Endothelial cell (in vitro differentiated cells): ENCODE results near the gene PARD3B. TPM values are rescaled to one million over a fixed set of nuclear protein-coding genes. Genes with fewer than 3 reads are reported as not detected.

Experiments used
- DNase-seq: peaks from one replicate; pipeline ENCODE4 v3.0.0; 2021; ENCODE audit warnings: low spot score
- H3K27ac Mint-ChIP-seq: one replicate; pipeline ENCODE4 v1.8.0; 2021; ENCODE audit warnings: mixed read lengths, inconsistent platforms; ENCODE audit not compliant: unreplicated experiment
- H3K27me3 Mint-ChIP-seq: one replicate; pipeline ENCODE4 v1.8.0; 2021; ENCODE audit warnings: mild to moderate bottlenecking, moderate library complexity, mixed read lengths, inconsistent platforms; ENCODE audit not compliant: unreplicated experiment
- H3K36me3 Mint-ChIP-seq: one replicate; pipeline ENCODE4 v1.8.0; 2021; ENCODE audit warnings: mild to moderate bottlenecking, low read depth, mixed read lengths, inconsistent platforms; ENCODE audit not compliant: unreplicated experiment
- H3K4me1 Mint-ChIP-seq: one replicate; pipeline ENCODE4 v1.8.0; 2021; ENCODE audit warnings: mild to moderate bottlenecking, mixed read lengths, inconsistent platforms; ENCODE audit not compliant: unreplicated experiment
- H3K4me3 Mint-ChIP-seq: one replicate; pipeline ENCODE4 v1.8.0; 2021; ENCODE audit warnings: mild to moderate bottlenecking, mixed read lengths, inconsistent platforms; ENCODE audit not compliant: unreplicated experiment
- H3K9me3 Mint-ChIP-seq: one replicate; pipeline ENCODE4 v1.8.0; 2021; ENCODE audit warnings: mixed read lengths, inconsistent platforms; ENCODE audit not compliant: unreplicated experiment
- CTCF ChIP-seq: fragments of 200-600 bp; sonication (generic); IDR thresholded peaks from one replicate; pipeline ENCODE4 v1.5.0; 2021; ENCODE audit warnings: antibody characterized with exemption; ENCODE audit not compliant: unreplicated experiment
- total RNA-seq: library from RNA; stranded (reverse); fragmentation: NEBNext Ultra II Directional; extraction: Animal tissue kit (Norgen Biotek cat#: 25700); gene quantifications from one replicate; pipeline ENCODE4 v1.2.1, GENCODE V29; 2021; ENCODE audit not compliant: unreplicated experiment

Gene PARD3B
- total RNA-seq, 1 donor from 2014 or later: 17.4 TPM

GRCh38 chr2:205495819-205496218 lies 950.5 kb downstream of the PARD3B start:
- TF ChIP-seq CTCF: no peak
- no peak overlapping the region for H3K4me3 Mint-ChIP-seq
- no peaks in the 10 kb centered on the region for H3K36me3 Mint-ChIP-seq
- peaks cover 2% of the 10 kb centered on the region for H3K27me3 Mint-ChIP-seq
- no peak for DNase-seq
- no peaks in the 10 kb centered on the region for H3K9me3 Mint-ChIP-seq
- no peak overlapping the region for H3K27ac Mint-ChIP-seq
- no peaks in the 10 kb centered on the region for H3K4me1 Mint-ChIP-seq

- Mint-ChIP-seq H3K27ac (no peak overlapping the region), H3K27me3 (peaks cover 2% of the 10 kb centered on the region), H3K4me3 (no peak overlapping the region), H3K4me1 (no peaks in the 10 kb centered on the region), H3K36me3 (no peaks in the 10 kb centered on the region), H3K9me3 (no peaks in the 10 kb centered on the region)
- TF ChIP-seq CTCF: no peak
- no peak for DNase-seq
These were observed 951.1 kb downstream of the PARD3B start for GRCh38 chr2:205496370-205496769.

DNA sequence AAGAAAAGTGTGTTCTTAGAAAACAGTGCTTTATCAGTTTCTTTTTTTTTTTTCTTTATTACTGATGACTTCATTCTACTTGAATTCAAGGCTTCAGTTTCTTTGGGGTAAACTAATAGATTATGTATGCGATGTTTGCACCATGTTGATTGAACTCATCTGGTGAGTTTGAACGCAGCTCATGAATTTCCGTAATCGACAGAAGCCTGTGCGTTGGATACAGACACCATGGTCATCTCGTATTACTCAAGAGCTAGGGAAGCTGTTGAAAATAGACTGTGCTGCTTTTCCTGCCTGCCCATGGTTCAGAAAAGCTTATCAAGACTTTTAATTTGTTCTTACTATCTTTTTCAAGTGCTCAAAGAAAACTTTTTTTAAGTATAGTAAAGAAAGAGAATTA lies 951.5 kb downstream of the PARD3B start:
- peaks cover 2% of the 10 kb centered on the region for H3K27me3 Mint-ChIP-seq
- H3K27ac Mint-ChIP-seq: no peak overlapping the region
- no peaks in the 10 kb centered on the region for H3K9me3 Mint-ChIP-seq
- H3K4me3 Mint-ChIP-seq: no peak overlapping the region
- no peak for DNase-seq
- H3K36me3 Mint-ChIP-seq: no peaks in the 10 kb centered on the region
- no peak for TF ChIP-seq CTCF
- H3K4me1 Mint-ChIP-seq: no peaks in the 10 kb centered on the region

DNA sequence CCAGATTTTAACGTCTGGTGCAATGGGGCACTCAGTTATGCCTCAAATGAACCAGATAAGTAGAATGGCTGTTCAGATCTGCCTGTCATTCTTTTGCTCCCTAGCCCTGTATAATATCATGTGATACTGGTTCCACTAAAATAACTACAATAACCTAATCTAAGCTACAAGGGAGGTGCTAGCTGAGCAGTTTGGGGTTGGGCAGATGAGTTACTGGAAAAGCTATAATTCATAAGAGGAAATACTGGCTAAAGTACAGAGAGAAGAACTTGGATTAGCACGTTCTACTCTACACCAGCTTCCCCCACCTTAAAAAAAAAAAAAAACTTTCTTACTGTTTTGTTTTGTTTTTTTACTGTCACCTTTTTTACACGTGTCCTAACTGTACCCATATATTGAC lies 953.7 kb downstream of the PARD3B start:
- DNase-seq: no peak
- no peak overlapping the region for H3K4me3 Mint-ChIP-seq
- H3K4me1 Mint-ChIP-seq: no peaks in the 10 kb centered on the region
- TF ChIP-seq CTCF: no peak
- H3K36me3 Mint-ChIP-seq: no peaks in the 10 kb centered on the region
- peaks cover 2% of the 10 kb centered on the region for H3K27me3 Mint-ChIP-seq
- H3K27ac Mint-ChIP-seq: no peak overlapping the region
- no peaks in the 10 kb centered on the region for H3K9me3 Mint-ChIP-seq

DNA sequence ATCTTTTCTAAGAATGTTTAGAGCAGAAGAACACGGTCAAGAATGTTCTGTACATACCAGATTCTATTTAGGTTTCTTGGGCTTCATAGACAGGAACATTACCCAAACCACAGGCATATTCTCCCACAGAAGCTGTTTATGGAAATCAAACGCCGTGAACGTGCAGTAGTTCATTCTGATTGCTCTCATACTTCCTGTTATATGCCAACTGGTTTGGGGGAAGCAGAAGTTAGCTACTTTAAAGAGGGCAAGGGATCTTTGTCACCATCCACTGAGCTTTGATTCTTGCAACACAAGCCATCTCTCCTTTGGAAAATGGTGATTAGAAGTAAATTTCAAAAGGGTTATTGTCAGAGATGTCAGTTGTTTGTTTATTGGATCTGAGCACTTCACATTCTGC lies 954.8 kb downstream of the PARD3B start:
- no peak for DNase-seq
- H3K27ac Mint-ChIP-seq: no peak overlapping the region
- TF ChIP-seq CTCF: no peak
- H3K9me3 Mint-ChIP-seq: no peaks in the 10 kb centered on the region
- peaks cover 2% of the 10 kb centered on the region for H3K27me3 Mint-ChIP-seq
- no peak overlapping the region for H3K4me3 Mint-ChIP-seq
- no peaks in the 10 kb centered on the region for H3K36me3 Mint-ChIP-seq
- H3K4me1 Mint-ChIP-seq: no peaks in the 10 kb centered on the region
